Activated CD8-positive, alpha-beta T cell treated with anti-CD3 and anti-CD28 coated beads for 36 hours (primary cell): Measurements from ENCODE around the gene PCDHA13. TPM values are rescaled to one million over a fixed set of nuclear protein-coding genes. Genes with fewer than 3 reads are reported as not detected.
A peak's percentile ranks its signal among the peaks of the same experiment; 100 is the strongest.

Source experiments
- ATAC-seq: fragments of 200-7000 bp; cut with Tn5 transposase; one replicate; pipeline ENCODE4 v1.10.0; 2021; ENCODE audit warnings: mild to moderate bottlenecking, moderate library complexity
- CTCF ChIA-PET: fragments of 350-600 bp; sonication (Branson Sonifier 250); formaldehyde crosslinking; loops from one replicate; lab custom pipeline; 2021; ENCODE audit warnings: antibody characterized with exemption; lab: Charles Lee
- POLR2A ChIA-PET: fragments of 350-600 bp; sonication (Branson Sonifier 250); formaldehyde crosslinking; loops from one replicate; lab custom pipeline; 2021; ENCODE audit warnings: antibody characterized with exemption; lab: Charles Lee
- DNase-seq: peaks from one replicate; pipeline ENCODE4 v3.0.0-alpha.2; 2020
- H3K27ac Mint-ChIP-seq: one replicate; pipeline ENCODE4 v1.8.0; 2021; ENCODE audit warnings: mild to moderate bottlenecking, mixed read lengths
- H3K27me3 Mint-ChIP-seq: one replicate; pipeline ENCODE4 v1.8.0; 2021; ENCODE audit warnings: mixed read lengths
- H3K36me3 Mint-ChIP-seq: one replicate; pipeline ENCODE4 v1.8.0; 2021; ENCODE audit warnings: low read depth, mixed read lengths
- H3K4me1 Mint-ChIP-seq: one replicate; pipeline ENCODE4 v1.8.0; 2021; ENCODE audit warnings: low read depth, mixed read lengths
- H3K4me3 Mint-ChIP-seq: one replicate; pipeline ENCODE4 v1.8.0; 2021; ENCODE audit warnings: mild to moderate bottlenecking, moderate library complexity, mixed read lengths
- H3K9me3 Mint-ChIP-seq: one replicate; pipeline ENCODE4 v1.8.0; 2021; ENCODE audit warnings: mixed read lengths
- intact Hi-C: fragments of 100-400 bp; cut with micrococcal nuclease; formaldehyde crosslinking; loops from one replicate; pipeline ENCODE4 v1.10.0; 2022
- total RNA-seq, 2 experiments: library from RNA; stranded (reverse); gene quantifications; one replicate each; pipeline ENCODE4 v1.2.3, GENCODE V29; 2021
- TF ChIP-seq, protein P1 (sequence below): fragments of 200-600 bp; IDR thresholded peaks from one replicate; pipeline ENCODE4 v1.8.0; 2022; ENCODE audit warnings: antibody characterized with exemption, mild to moderate bottlenecking

PCDHA13 gene
- total RNA-seq, 2 experiments from 2014 or later, result not detected

DNA sequence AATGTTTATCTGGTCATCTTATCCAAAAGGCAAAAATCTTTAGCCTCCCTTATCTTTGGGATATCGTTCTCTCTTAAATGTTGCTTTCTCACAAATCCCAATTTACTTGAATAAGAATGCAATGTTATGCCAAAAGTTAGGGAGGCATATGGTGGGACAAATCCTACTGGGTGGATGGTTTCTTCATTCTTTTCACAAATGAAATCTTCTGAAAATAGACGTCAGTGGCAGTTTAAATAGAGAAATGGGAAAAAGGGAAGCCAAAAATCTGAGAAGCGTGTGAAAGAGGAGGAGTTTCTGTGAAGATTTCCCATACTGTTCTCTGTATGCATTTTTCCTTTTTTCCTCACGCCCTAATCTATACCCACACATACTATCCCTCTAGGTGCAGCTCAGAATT is 41.7 kb downstream of the PCDHA13 start:
- H3K27me3 Mint-ChIP-seq, result peaks cover 42% of the 10 kb centered on the region
- peaks cover 6% of the 10 kb centered on the region for H3K9me3 Mint-ChIP-seq
- peaks cover 1% of the 10 kb centered on the region for H3K36me3 Mint-ChIP-seq
- intact Hi-C loops, result no loop called here
- H3K27ac Mint-ChIP-seq, result no peak overlapping the region
- DNase-seq, result no peak
- POLR2A ChIA-PET, result no interaction called here
- H3K4me3 Mint-ChIP-seq, result no peak overlapping the region
- no peak for ATAC-seq
- H3K4me1 Mint-ChIP-seq, result peaks cover 9% of the 10 kb centered on the region
- TF ChIP-seq, protein P1, sequence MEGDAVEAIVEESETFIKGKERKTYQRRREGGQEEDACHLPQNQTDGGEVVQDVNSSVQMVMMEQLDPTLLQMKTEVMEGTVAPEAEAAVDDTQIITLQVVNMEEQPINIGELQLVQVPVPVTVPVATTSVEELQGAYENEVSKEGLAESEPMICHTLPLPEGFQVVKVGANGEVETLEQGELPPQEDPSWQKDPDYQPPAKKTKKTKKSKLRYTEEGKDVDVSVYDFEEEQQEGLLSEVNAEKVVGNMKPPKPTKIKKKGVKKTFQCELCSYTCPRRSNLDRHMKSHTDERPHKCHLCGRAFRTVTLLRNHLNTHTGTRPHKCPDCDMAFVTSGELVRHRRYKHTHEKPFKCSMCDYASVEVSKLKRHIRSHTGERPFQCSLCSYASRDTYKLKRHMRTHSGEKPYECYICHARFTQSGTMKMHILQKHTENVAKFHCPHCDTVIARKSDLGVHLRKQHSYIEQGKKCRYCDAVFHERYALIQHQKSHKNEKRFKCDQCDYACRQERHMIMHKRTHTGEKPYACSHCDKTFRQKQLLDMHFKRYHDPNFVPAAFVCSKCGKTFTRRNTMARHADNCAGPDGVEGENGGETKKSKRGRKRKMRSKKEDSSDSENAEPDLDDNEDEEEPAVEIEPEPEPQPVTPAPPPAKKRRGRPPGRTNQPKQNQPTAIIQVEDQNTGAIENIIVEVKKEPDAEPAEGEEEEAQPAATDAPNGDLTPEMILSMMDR, result no peak
- CTCF ChIA-PET, result no interaction called here

DNA sequence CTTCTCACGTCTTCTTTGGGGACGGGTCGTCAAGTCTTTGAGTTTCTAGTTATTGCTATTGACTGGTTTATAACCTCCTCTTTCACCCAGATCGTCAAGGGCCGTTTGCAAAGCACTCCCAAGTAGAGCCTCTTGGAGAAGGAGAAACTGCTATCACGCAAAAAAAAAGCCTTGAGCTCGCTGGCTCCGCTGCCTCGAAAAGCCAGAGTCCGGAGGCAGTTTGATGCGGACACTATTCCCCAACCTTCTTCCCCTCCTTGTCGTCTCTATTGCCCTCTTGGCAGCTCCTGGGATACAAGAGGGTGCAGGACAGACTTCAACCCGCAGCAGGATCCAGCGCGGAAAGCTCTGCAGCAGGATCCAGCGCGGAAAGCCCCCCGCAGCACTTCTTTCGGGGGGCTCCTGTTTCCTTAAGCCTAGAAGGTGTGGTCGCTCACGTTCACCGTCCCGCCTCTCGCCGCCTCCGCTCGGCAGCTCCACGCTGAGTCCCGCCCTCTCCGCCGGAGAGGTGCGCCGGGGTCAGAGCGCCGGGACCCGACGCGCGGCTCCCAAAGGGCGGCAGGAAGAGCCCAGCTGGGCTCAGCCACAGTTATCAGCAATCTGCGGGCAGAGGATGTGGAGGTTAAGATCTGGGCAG is 44.0 kb downstream of the PCDHA13 start, which contains the start of gene PCDHAC1:
PCDHAC1 (plus strand) TSS at position 494 of the 637 bp plus-strand sequence. CDS start 594 bp downstream, outside the sequence.
- Mint-ChIP-seq H3K36me3 (peaks cover 1% of the 10 kb centered on the region), H3K4me3 (peak within 1 kb of the TSS; percentile 17), H3K9me3 (peaks cover 6% of the 10 kb centered on the region), H3K4me1 (peaks cover 9% of the 10 kb centered on the region), H3K27ac (no peak within 1 kb of the TSS), H3K27me3 (peaks cover 47% of the 10 kb centered on the region)
- ChIA-PET POLR2A (no interaction called here), CTCF (interaction anchor here (0.7 to 0.9 kb wide), 2 partner anchors 11 to 185 kb away, joined by 3 read pairs; no protein-coding TSS in a partner anchor)
- ATAC-seq (no peak), DNase-seq (no peak)
- TF ChIP-seq, protein P1, result no peak
- intact Hi-C loops, result no loop called here

DNA sequence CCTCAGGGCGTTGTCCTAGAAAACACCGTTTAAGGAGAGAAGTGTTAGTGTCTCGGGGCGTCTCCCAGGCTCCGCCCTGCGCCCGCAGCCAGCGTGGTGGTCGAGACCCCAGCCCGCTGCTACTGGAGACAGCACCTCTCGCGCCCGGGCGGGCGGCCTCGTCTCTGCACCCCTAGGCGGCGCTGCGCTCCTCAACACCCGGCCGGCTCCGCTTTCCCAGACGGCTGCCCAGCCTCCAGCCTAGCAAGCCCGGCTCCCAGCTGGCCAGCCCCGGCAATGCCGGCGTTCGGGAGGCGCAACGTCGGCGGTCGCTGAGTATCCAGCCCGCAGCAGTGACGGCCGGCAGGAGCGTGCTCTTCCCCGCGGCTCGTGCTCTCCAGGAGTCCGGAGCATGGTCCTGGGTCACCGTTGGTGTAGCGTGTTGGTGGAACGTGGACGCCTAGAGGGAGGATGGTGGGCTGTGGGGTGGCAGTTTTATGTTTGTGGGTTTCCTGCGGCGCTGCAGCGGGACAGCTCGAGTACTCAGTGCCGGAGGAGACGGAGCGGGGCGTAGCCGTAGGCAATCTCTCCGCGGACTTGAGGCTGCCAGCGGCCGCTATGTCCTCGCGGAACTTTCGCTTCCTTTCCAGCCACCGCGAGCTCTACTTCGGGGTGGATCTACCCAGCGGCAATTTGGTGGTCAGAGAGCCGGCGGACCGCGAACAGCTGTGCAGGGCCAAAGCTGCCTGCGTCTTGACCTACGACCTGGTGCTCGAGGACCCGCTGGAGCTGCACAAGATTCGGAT is 44.7 kb downstream of the PCDHA13 start:
- POLR2A ChIA-PET, result no interaction called here
- peaks cover 47% of the 10 kb centered on the region for H3K27me3 Mint-ChIP-seq

DNA sequence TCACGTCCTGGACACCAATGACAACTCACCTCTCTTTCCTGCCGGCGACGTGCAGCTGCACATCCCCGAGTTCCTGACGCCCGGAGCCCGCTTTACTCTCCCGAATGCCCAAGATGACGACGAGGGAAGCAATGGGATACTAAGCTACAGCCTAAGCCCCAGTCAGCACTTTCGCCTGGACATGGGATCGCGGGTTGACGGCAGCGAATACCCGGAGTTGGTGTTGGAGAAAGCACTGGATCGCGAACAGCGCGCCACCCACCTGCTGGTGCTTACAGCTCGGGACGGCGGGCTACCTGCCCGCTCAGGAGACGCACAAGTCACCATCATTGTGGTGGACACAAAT is 45.3 kb downstream of the PCDHA13 start:
- peak overlapping the region; percentile 17 for H3K4me3 Mint-ChIP-seq

More for the DNA sequence above, 44.7 kb downstream of the PCDHA13 start:
- CTCF ChIA-PET, result interaction anchor here (0.7 to 1.2 kb wide), 6 partner anchors 10 to 185 kb away, joined by 3 to 5 read pairs (median 3); no protein-coding TSS in a partner anchor
- peak; percentile 39 for ATAC-seq
- DNase-seq, result peak; percentile 47
- Mint-ChIP-seq H3K4me1 (peaks cover 9% of the 10 kb centered on the region), H3K36me3 (peaks cover 1% of the 10 kb centered on the region), H3K4me3 (peak overlapping the region; percentile 17), H3K27ac (no peak overlapping the region), H3K9me3 (peaks cover 6% of the 10 kb centered on the region)
- intact Hi-C loops, result no loop called here
- TF ChIP-seq, protein P1, result peak; percentile 26

More for the DNA sequence above, 45.3 kb downstream of the PCDHA13 start:
- TF ChIP-seq, protein P1, result no peak
- Mint-ChIP-seq H3K4me1 (peaks cover 9% of the 10 kb centered on the region), H3K27ac (no peak overlapping the region), H3K27me3 (peaks cover 43% of the 10 kb centered on the region), H3K9me3 (peaks cover 6% of the 10 kb centered on the region), H3K36me3 (peaks cover 1% of the 10 kb centered on the region)
- ChIA-PET CTCF (interaction anchor here (0.7 to 1.2 kb wide), 4 partner anchors 12 to 114 kb away, joined by 3 to 5 read pairs (median 3); no protein-coding TSS in a partner anchor), POLR2A (no interaction called here)
- no peak for DNase-seq
- no peak for ATAC-seq
- intact Hi-C loops, result no loop called here

Other genes with a start within 250 kb of the PCDHA13 start
- gene CD14, start 248.9 kb upstream of the PCDHA13 start, total RNA-seq, result under 1 TPM; 0.36 to 0.41 TPM
- 10 to 100 TPM; 31.7 to 33.2 TPM for gene TMCO6, start 242.7 kb upstream of the PCDHA13 start, total RNA-seq
- 10 to 100 TPM; 63.1 to 64.5 TPM for gene NDUFA2, start 234.5 kb upstream of the PCDHA13 start, total RNA-seq
- gene IK, start 234.3 kb upstream of the PCDHA13 start, total RNA-seq, result 10 to 100 TPM; 84.3 to 84.5 TPM
- gene WDR55, start 217.2 kb upstream of the PCDHA13 start, total RNA-seq, result 10 to 100 TPM; 30.1 to 31.8 TPM
- 1 to 10 TPM; 2.9 to 3.2 TPM for gene DND1, start 208.5 kb upstream of the PCDHA13 start, total RNA-seq
- gene HARS1, start 190.8 kb upstream of the PCDHA13 start, total RNA-seq, result 10 to 100 TPM; 84.5 to 84.9 TPM
- gene HARS2, start 190.7 kb upstream of the PCDHA13 start, total RNA-seq, result 10 to 100 TPM; 26.1 TPM
- gene ZMAT2, start 181.7 kb upstream of the PCDHA13 start, total RNA-seq, result 10 to 100 TPM; 47.6 to 50.1 TPM
- not detected for gene PCDHA1, start 96.0 kb upstream of the PCDHA13 start, total RNA-seq
- not detected for gene PCDHA2, start 87.3 kb upstream of the PCDHA13 start, total RNA-seq
- not detected for gene PCDHA3, start 81.1 kb upstream of the PCDHA13 start, total RNA-seq
- not detected for gene PCDHA4, start 75.1 kb upstream of the PCDHA13 start, total RNA-seq
- not detected for gene PCDHA5, start 60.5 kb upstream of the PCDHA13 start, total RNA-seq
- gene PCDHA6, start 54.2 kb upstream of the PCDHA13 start, total RNA-seq, result not detected
- not detected for gene PCDHA7, start 47.9 kb upstream of the PCDHA13 start, total RNA-seq
- not detected for gene PCDHA8, start 40.9 kb upstream of the PCDHA13 start, total RNA-seq
- not detected for gene PCDHA9, start 33.7 kb upstream of the PCDHA13 start, total RNA-seq
- gene PCDHA10, start 26.2 kb upstream of the PCDHA13 start, total RNA-seq, result not detected
- not detected for gene PCDHA11, start 13.2 kb upstream of the PCDHA13 start, total RNA-seq
- gene PCDHA12, start 6.8 kb upstream of the PCDHA13 start, total RNA-seq, result not detected
- not detected for gene PCDHAC1, start 44.2 kb downstream of the PCDHA13 start, total RNA-seq
- gene PCDHAC2, start 84.4 kb downstream of the PCDHA13 start, total RNA-seq, result not detected
- gene PCDHB1, start 169.2 kb downstream of the PCDHA13 start, total RNA-seq, result not detected
- not detected for gene PCDHB2, start 212.5 kb downstream of the PCDHA13 start, total RNA-seq
- gene PCDHB3, start 218.3 kb downstream of the PCDHA13 start, total RNA-seq, result not detected
- not detected for gene PCDHB4, start 239.7 kb downstream of the PCDHA13 start, total RNA-seq